K562 (cell line): ENCODE results near the gene GALE. TPM values are rescaled to one million over a fixed set of nuclear protein-coding genes. Genes with fewer than 3 reads are reported as not detected.

Source experiments
- BCOR ChIP-seq: fragments of 450-650 bp; IDR thresholded peaks from 2 replicates; pipeline ENCODE4 v1.6.1; 2016
- CBFA2T3 ChIP-seq: fragments of 450-650 bp; IDR thresholded peaks from 2 replicates; pipeline ENCODE4 v1.6.1; 2017
- ETV1 ChIP-seq: fragments of 450-650 bp; conservative IDR thresholded peaks from 2 replicates; pipeline ENCODE4 v1.6.1; 2016; ENCODE audit warnings: missing genetic modification characterization, control low read depth, low read depth, missing compliant biosample characterization
- GMEB1 ChIP-seq: fragments of 250-450 bp; sonication (Bioruptor Pico); IDR thresholded peaks from 2 replicates; pipeline ENCODE4 v1.4.0; 2020; ENCODE audit warnings: mild to moderate bottlenecking
- HSF4 ChIP-seq: fragments of 250-450 bp; sonication (Bioruptor Pico); IDR thresholded peaks from 2 replicates; pipeline ENCODE4 v2.1.2; 2022; ENCODE audit warnings: mild to moderate bottlenecking, moderate library complexity, borderline replicate concordance
- JUND ChIP-seq, 2 experiments: IDR thresholded peaks; 2 replicates in 1 of 2; 3 replicates in 1 of 2; pipeline ENCODE4 v1.6.1; 2011; ENCODE audit warnings: borderline replicate concordance in 2 of 2, low read depth in 2 of 2, low read length in 2 of 2, improper control_type of control experiment in 1 of 2, missing biosample characterization in 1 of 2, missing genetic modification characterization in 1 of 2, missing genetic modification reagents in 1 of 2
- MAFG ChIP-seq: fragments of 450-650 bp; conservative IDR thresholded peaks from 2 replicates; pipeline ENCODE4 v1.6.1; 2016; ENCODE audit warnings: missing genetic modification characterization, missing compliant biosample characterization
- MYNN ChIP-seq, 2 experiments: sonication (generic); formaldehyde crosslinking in 1 of 2; IDR thresholded peaks; 2 replicates each; pipeline versions ENCODE4 v1.5.0 to v1.6.1; 2016 to 2020; ENCODE audit warnings: antibody characterized with exemption in 1 of 2, missing genetic modification reagents in 1 of 2
- PHF21A ChIP-seq: fragments of 450-650 bp; IDR thresholded peaks from 2 replicates; pipeline ENCODE4 v1.6.1; 2017; ENCODE audit warnings: low read depth, borderline replicate concordance
- POLR2B ChIP-seq: fragments of 450-650 bp; IDR thresholded peaks from 2 replicates; pipeline ENCODE4 v1.6.1; 2018; ENCODE audit warnings: low read depth; ENCODE audit not compliant: partially characterized antibody
- RAD51 ChIP-seq: fragments of 450-650 bp; IDR thresholded peaks from 2 replicates; pipeline ENCODE4 v1.7.1; 2016; ENCODE audit warnings: low read depth, mild to moderate bottlenecking, borderline replicate concordance
- RBM15 ChIP-seq: fragments of 200-400 bp; formaldehyde crosslinking; IDR thresholded peaks from 2 replicates; pipeline ENCODE4 v1.6.1; 2018; ENCODE audit warnings: mild to moderate bottlenecking, low read length, moderate library complexity; ENCODE audit not compliant: insufficient read depth
- ZNF121 ChIP-seq: sonication (generic); formaldehyde crosslinking; conservative IDR thresholded peaks from 2 replicates; pipeline ENCODE4 v1.8.0; 2022; ENCODE audit warnings: missing genetic modification reagents
- ZNF445 ChIP-seq: fragments of 250-450 bp; sonication (Bioruptor Pico); IDR thresholded peaks from 2 replicates; pipeline ENCODE4 v1.4.0; 2020; ENCODE audit warnings: low read depth, mild to moderate bottlenecking, moderate library complexity
- ZNF561 ChIP-seq: fragments of 450-650 bp; formaldehyde crosslinking; conservative IDR thresholded peaks from 2 replicates; pipeline ENCODE4 v1.4.0; 2020; ENCODE audit warnings: mild to moderate bottlenecking, moderate library complexity
- ZNF707 ChIP-seq: fragments of 250-450 bp; sonication (Bioruptor Pico); conservative IDR thresholded peaks from 2 replicates; pipeline ENCODE4 v1.8.0; 2022; ENCODE audit warnings: inconsistent platforms, mild to moderate bottlenecking, moderate library complexity
- ZSCAN29 ChIP-seq: fragments of 450-650 bp; IDR thresholded peaks from 2 replicates; pipeline ENCODE4 v1.6.1; 2017
- polyA plus RNA-seq, 8 experiments: library from polyadenylated mRNA; depleted of rRNA in 4 of 8; stranded (reverse) in 5 of 8; unstranded in 3 of 8; fragments of >200 nt; fragmentation: Nextera tagmentation in 2 of 8; fragmentation: Illumina TruSeq in 1 of 8; extraction: Ambion mirVana in 2 of 8; extraction: Trizol in 1 of 8; gene quantifications; 2 replicates each; pipeline versions ENCODE4 v1.2.1 to v1.2.3, GENCODE V29; 2011 to 2014; ENCODE audit warnings: inconsistent platforms in 1 of 8, missing spikeins in 1 of 8
- total RNA-seq, 7 experiments: library from RNA; depleted of rRNA in 6 of 7; stranded (reverse); fragments of >200 nt in 6 of 7; fragmentation: Illumina TruSeq in 2 of 7; extraction: Trizol in 2 of 7; gene quantifications; 2 replicates each; pipeline versions ENCODE4 v1.2.1 to v1.2.3, GENCODE V29; 2011 to 2021; ENCODE audit warnings: low replicate concordance in 1 of 7
- TF ChIP-seq, protein P1 (sequence below): sonication (generic); formaldehyde crosslinking; IDR thresholded peaks from 2 replicates; pipeline ENCODE4 v1.8.1; 2023; ENCODE audit warnings: mild to moderate bottlenecking, missing genetic modification reagents
- TF ChIP-seq, protein P2 (sequence below): fragments of 450-650 bp; formaldehyde crosslinking; IDR thresholded peaks from 2 replicates; pipeline ENCODE4 v1.4.0; 2022; ENCODE audit warnings: missing genetic modification characterization
- TF ChIP-seq, protein P3 (sequence below), 3 experiments: IDR thresholded peaks in 2 of 3; conservative IDR thresholded peaks in 1 of 3; 2 replicates each; pipeline ENCODE4 v1.5.1; 2011 to 2012; ENCODE audit warnings: low read length in 3 of 3, mild to moderate bottlenecking in 3 of 3, control low read depth in 2 of 3, improper control_type of control experiment in 1 of 3, inconsistent platforms in 1 of 3, low read depth in 1 of 3, mixed read lengths in 1 of 3, moderate library complexity in 1 of 3; ENCODE audit not compliant: insufficient read depth in 2 of 3

The GALE gene
- total and polyA plus RNA-seq, 9 of the 15 experiments (the other 6 are each of a cell fraction or from before 2014, with no cell fraction given) = 8.4 to 139 (median 88.3) TPM

DNA sequence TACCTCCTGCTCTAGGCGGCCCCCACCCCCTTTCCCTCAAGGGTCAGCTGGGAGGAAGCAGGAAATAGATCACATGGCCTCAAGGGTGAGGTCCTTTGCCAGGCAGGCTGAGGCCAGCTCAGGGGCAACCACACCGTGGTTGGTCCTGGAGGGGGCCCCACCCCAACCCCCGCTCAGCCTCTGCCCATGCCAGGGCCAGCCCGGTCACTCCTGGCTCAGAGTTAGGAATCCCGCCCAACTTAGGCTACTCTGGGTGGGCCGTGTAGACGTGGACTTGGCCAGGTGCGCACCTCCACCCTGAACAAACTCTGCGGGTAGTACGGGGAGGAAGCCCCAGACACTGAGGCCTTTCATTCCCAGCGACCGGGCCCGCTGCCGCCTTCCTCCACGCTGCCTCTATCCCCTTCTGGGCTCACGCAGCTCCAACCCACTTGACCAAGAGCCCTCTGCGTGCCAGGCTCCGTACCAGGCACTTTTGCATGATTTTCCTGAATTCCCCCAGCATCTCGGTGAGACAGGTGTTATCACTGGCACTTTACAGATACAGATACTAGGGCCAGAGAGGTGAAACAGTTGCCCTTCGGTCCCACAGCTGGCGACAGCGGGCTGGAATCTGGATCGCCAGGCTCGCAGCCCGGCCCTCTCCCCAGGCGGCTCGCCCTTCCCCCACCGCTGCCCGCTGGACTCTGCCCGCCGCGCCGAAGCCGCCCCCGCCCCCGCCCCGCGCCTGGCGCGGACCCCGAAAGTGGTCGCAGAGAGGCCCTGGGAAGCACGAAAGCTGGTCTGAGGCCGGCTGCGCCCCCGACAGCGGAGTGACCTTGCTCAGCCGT lies 769 bp downstream of the GALE start (continued):
- TF ChIP-seq POLR2B (peak; percentile 64), ZSCAN29 (peak; percentile 98), HSF4 (CRISPR knock-in tag) (no peak), ZNF445 (no peak), GMEB1 (CRISPR knock-in tag) (0 out of 2 replicates have a peak, but pooled peaks have one; percentile 20), ZNF707 (CRISPR knock-in tag) (no peak), ZNF121 (CRISPR knock-in tag) (no peak), PHF21A (no peak), RBM15 (no peak), JUND (IDR thresholded peaks at IDR 0.05; ENCODE audit: borderline replicate concordance, low read depth, low read length) (peak; percentile 85; the same call in 1 of the 2 replicates), JUND (tag; IDR thresholded peaks at IDR 0.05; ENCODE audit: borderline replicate concordance, low read depth, low read length) (peak; percentile 21; the same call in 1 of the 3 replicates), MYNN (IDR thresholded peaks at IDR 0.05) (peak; percentile 81; the same call in 1 of the 2 replicates), MYNN (CRISPR knock-in tag; IDR thresholded peaks at IDR 0.05) (no peak), MAFG (no peak), CBFA2T3 (peak; percentile 10; the same call in 1 of the 2 replicates), BCOR (peak; percentile 20; the same call in 1 of the 2 replicates), ZNF561 (CRISPR knock-in tag) (peak; percentile 68; the same call in 1 of the 2 replicates), RAD51 (peak; percentile 86), ETV1 (tag) (peak; percentile 54)
- TF ChIP-seq, protein P1, sequence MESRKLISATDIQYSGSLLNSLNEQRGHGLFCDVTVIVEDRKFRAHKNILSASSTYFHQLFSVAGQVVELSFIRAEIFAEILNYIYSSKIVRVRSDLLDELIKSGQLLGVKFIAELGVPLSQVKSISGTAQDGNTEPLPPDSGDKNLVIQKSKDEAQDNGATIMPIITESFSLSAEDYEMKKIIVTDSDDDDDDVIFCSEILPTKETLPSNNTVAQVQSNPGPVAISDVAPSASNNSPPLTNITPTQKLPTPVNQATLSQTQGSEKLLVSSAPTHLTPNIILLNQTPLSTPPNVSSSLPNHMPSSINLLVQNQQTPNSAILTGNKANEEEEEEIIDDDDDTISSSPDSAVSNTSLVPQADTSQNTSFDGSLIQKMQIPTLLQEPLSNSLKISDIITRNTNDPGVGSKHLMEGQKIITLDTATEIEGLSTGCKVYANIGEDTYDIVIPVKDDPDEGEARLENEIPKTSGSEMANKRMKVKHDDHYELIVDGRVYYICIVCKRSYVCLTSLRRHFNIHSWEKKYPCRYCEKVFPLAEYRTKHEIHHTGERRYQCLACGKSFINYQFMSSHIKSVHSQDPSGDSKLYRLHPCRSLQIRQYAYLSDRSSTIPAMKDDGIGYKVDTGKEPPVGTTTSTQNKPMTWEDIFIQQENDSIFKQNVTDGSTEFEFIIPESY (CRISPR knock-in tag) = no peak
- TF ChIP-seq, protein P2, sequence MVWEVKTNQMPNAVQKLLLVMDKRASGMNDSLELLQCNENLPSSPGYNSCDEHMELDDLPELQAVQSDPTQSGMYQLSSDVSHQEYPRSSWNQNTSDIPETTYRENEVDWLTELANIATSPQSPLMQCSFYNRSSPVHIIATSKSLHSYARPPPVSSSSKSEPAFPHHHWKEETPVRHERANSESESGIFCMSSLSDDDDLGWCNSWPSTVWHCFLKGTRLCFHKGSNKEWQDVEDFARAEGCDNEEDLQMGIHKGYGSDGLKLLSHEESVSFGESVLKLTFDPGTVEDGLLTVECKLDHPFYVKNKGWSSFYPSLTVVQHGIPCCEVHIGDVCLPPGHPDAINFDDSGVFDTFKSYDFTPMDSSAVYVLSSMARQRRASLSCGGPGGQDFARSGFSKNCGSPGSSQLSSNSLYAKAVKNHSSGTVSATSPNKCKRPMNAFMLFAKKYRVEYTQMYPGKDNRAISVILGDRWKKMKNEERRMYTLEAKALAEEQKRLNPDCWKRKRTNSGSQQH (CRISPR knock-in tag) = no peak
- TF ChIP-seq, protein P3, sequence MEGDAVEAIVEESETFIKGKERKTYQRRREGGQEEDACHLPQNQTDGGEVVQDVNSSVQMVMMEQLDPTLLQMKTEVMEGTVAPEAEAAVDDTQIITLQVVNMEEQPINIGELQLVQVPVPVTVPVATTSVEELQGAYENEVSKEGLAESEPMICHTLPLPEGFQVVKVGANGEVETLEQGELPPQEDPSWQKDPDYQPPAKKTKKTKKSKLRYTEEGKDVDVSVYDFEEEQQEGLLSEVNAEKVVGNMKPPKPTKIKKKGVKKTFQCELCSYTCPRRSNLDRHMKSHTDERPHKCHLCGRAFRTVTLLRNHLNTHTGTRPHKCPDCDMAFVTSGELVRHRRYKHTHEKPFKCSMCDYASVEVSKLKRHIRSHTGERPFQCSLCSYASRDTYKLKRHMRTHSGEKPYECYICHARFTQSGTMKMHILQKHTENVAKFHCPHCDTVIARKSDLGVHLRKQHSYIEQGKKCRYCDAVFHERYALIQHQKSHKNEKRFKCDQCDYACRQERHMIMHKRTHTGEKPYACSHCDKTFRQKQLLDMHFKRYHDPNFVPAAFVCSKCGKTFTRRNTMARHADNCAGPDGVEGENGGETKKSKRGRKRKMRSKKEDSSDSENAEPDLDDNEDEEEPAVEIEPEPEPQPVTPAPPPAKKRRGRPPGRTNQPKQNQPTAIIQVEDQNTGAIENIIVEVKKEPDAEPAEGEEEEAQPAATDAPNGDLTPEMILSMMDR (IDR thresholded peaks at IDR 0.05 in 2 of 3, conservative IDR thresholded peaks at IDR 0.05 in 1 of 3; ENCODE audit: insufficient read depth in 2 of 3, low read depth in 1 of 3, low read length in 3 of 3) = no peak
